HS-5 (cell line): ENCODE data around the gene SREBF2.
"Not testable (repeated sequence)": the region's sequence is repeated elsewhere in the genome, so short reads cannot be mapped to it uniquely, and the experiment has no call there.

Experiments
- DNase-seq: peaks from one replicate; pipeline ENCODE4 v3.0.0-alpha.2; 2012; ENCODE audit warnings: low read depth

SREBF2 gene

DNA sequence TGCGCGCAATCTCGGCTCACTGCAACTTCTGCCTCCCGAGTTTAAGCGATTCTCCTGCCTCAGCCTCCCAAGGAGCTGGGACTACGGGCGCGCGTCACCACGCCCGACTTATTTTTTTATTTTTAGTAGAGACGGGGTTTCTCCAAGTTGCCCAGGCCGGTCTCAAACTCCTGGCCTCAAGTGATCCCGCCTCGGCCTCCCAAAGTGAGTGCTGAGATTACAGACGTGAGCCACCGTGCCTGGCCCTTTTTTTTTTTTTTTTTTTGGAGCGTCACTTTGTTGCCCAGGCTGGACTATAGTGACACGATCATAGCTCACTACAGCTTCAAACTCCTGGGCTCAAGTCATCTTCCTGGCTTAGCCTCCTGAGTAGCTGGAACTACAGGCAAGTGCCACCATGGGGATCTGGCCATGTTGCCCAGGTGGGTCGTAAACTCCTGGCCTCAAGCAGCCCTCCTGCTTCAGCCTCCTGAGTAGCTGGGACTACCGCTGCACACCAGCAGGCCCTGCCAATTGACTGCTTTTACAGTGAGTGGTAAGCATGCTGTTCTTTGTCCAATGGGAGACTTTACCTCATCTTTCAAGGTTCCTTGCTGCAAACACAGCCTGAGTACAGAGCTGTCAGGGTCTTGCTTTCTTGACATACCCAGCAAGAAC lies 114.6 kb downstream of the SREBF2 start:
- DNase-seq: no peak

DNA sequence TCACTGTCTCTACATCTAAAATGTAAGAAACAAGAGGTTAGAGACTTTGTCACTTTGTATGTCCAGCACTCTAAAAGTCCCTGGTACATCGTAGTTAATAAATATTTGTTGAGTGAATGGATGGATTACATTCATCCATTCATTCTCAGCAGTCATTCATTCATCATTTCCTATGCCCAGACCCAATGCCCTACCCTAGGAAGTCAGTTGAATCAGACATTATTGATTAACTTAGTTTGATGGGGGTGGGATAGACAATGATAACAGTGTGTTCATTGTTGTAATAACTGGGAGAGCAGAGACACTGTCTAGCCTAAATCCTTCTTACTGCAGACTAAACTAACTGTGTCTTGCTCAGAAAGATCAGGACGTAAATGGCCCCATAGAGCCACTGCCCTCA lies 115.2 kb downstream of the SREBF2 start:
- no peak for DNase-seq

DNA sequence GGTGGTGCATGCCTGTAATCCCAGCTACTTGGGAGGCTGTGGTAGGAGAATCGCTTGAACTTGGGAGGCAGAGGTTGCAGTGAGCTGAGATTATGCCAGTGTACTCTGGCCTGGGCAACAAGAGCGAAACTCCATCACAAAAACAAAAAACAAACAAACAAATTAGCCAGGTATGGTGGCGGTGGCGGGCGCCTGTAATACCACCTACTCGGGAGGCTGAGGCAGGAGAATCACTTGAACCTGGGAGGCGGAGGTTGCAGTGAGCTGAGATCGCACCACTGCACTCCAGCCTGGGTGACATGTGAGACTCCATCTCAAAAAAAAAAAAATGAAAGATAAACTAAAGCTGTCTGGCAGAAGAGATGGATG lies 116.0 kb downstream of the SREBF2 start:
- not testable (repeated sequence) for DNase-seq

DNA sequence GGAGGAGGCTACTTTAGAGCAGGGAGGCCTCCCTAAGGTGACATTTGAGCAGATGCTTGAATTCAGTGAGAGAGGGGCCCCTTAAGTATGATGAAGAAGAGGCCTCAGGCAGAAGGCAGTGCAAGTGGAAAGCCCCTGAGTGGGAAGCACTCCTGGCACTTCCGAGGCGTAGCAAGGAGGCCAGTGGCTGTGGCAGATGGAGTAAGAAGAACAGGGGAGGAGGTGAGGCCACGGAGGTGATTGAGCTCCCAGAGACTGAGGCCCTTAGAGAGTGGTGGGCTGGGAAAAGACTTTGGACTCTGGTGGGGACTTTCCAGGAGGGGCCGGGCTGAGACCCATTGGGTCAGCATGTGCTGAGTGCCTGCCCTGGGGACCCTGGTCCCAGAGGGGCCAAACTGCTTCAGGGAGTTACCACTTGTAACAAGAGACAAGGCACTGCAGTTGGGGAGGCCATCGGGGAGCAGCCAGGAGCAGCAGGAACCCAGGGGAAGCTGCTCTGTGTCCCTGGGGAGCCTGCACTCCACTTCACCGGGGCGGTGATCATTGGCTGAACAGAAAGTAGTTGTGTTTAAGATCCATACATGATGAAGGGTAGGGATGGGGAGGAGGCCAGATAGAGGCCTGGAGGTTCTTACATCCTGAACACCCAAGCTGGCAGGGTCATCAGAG lies 116.5 kb downstream of the SREBF2 start:
- no peak for DNase-seq

DNA sequence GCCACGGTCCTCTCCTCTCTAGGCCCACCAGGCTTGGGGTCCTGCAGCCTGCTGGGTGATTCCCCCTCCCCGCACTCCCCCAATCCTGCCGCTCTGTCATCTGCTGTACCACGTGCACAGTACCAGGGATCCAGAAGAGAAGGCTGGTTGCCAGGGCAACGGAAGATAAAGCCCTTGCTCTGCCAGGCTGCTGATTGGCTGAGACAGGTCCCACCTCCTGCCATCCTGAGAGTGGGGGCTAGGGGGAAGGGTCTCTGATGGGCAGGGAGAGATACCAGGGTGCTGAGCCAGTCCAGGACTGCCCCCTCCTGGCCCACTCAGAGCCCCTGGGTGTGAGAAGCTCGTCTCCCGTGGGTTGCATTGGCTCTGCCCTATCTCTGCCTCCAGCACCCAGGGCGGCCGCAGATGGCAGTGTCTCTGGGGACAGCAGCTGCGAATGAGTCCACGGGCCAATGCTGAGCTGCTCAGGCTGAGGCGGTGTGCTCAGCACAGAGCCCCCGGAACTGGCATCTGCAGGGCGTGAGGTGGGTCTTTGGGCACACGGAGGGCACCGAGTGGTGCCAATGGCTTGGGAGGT lies 119.1 kb downstream of the SREBF2 start, which contains the start of gene SMIM45:
SMIM45 (plus strand) TSS at position 253 of the 577 bp plus-strand sequence.
- DNase-seq: no peak

DNA sequence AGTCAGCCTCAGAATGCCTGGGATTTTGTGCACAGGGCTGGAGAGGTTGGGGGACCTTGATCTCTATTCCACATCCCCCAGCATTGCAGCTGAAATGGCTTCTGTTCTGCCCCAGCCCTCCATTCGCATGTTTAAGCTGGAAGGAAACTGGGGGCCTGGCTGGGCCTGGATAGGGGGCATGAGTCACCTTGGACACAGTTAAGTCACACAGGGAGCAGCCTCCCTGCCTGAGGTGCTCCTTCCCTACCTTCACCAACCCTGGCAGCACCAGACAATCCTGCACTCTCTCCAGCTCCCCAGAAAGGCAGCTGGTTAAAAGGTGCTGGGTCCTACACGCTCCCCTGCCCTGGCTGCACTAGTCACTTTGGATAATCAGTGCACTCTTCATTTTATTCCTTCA lies 119.8 kb downstream of the SREBF2 start:
- no peak for DNase-seq
